Naive thymus-derived CD8-positive, alpha-beta T cell (primary cell): ENCODE measurements around the gene ATG7. TPM values are rescaled to one million over a fixed set of nuclear protein-coding genes. Genes with fewer than 3 reads are reported as not detected.

Source experiments
- ATAC-seq, 2 donors: fragments of 150-1000 bp; cut with Tn5 transposase in 1 of 2; sonication (Bioruptor Pico), chemical (Tn5 transposase) in 1 of 2; 1 replicate in 1 of 2; 2 replicates in 1 of 2; pipeline ENCODE4 v1.10.0; 2021; ENCODE audit warnings: mild to moderate bottlenecking in 2 of 2, moderate library complexity in 2 of 2
- POLR2A ChIA-PET: fragments of 350-600 bp; sonication (Branson Sonifier 250); formaldehyde crosslinking; loops from one replicate; lab custom pipeline; 2021; ENCODE audit warnings: antibody characterized with exemption; lab: Charles Lee
- DNase-seq, 10 donors: peaks; one replicate each; pipeline versions ENCODE4 v3.0.0 to v3.0.0-alpha.2; 2020 to 2022
- H3K27ac Mint-ChIP-seq, 10 donors: one replicate each; pipeline ENCODE4 v1.8.0; 2020 to 2022; ENCODE audit warnings: mild to moderate bottlenecking in 10 of 10, mixed read lengths in 10 of 10, moderate library complexity in 4 of 10, inconsistent platforms in 1 of 10
- H3K27me3 Mint-ChIP-seq, 5 donors: one replicate each; pipeline ENCODE4 v1.8.0; 2021 to 2022; ENCODE audit warnings: mixed read lengths in 5 of 5
- H3K36me3 Mint-ChIP-seq, 3 donors: one replicate each; pipeline ENCODE4 v1.8.0; 2020 to 2022; ENCODE audit warnings: mixed read lengths in 3 of 3, mild to moderate bottlenecking in 2 of 3, inconsistent platforms in 1 of 3
- H3K4me1 Mint-ChIP-seq, 4 donors: one replicate each; pipeline ENCODE4 v1.8.0; 2021 to 2022; ENCODE audit warnings: mixed read lengths in 4 of 4
- H3K4me3 Mint-ChIP-seq, 10 donors: one replicate each; pipeline ENCODE4 v1.8.0; 2020 to 2022; ENCODE audit warnings: mild to moderate bottlenecking in 10 of 10, mixed read lengths in 10 of 10, moderate library complexity in 6 of 10, inconsistent platforms in 1 of 10
- H3K9me3 Mint-ChIP-seq, 9 donors: one replicate each; pipeline ENCODE4 v1.8.0; 2020 to 2022; ENCODE audit warnings: mixed read lengths in 9 of 9, mild to moderate bottlenecking in 3 of 9, inconsistent platforms in 1 of 9, moderate library complexity in 1 of 9
- polyA plus RNA-seq, 3 donors: library from polyadenylated mRNA; unstranded; fragments of 300-500 nt; fragmentation: Illumina TruSeq; gene quantifications; one replicate each; pipeline ENCODE4 v1.2.3, GENCODE V29; 2021
- total RNA-seq, 8 experiments: library from RNA in 2 of 8; stranded (reverse) in 2 of 8; gene quantifications; one replicate each; pipeline ENCODE4 v1.2.3 and lab custom pipeline; 2021 to 2026

The ATG7 gene, protein sequence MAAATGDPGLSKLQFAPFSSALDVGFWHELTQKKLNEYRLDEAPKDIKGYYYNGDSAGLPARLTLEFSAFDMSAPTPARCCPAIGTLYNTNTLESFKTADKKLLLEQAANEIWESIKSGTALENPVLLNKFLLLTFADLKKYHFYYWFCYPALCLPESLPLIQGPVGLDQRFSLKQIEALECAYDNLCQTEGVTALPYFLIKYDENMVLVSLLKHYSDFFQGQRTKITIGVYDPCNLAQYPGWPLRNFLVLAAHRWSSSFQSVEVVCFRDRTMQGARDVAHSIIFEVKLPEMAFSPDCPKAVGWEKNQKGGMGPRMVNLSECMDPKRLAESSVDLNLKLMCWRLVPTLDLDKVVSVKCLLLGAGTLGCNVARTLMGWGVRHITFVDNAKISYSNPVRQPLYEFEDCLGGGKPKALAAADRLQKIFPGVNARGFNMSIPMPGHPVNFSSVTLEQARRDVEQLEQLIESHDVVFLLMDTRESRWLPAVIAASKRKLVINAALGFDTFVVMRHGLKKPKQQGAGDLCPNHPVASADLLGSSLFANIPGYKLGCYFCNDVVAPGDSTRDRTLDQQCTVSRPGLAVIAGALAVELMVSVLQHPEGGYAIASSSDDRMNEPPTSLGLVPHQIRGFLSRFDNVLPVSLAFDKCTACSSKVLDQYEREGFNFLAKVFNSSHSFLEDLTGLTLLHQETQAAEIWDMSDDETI
- total RNA-seq (10 to 100 TPM; 28.6 to 28.7 TPM), polyA plus RNA-seq (10 to 100 TPM in 2 of 3 donors, 1 to 10 TPM in 1; 6.0 to 15.3 (median 10.3) TPM), total RNA-seq (lab: John Stamatoyannopoulos, UW) (24.4 to 38.0 (median 31.3) reads per million in 6 experiments)

DNA sequence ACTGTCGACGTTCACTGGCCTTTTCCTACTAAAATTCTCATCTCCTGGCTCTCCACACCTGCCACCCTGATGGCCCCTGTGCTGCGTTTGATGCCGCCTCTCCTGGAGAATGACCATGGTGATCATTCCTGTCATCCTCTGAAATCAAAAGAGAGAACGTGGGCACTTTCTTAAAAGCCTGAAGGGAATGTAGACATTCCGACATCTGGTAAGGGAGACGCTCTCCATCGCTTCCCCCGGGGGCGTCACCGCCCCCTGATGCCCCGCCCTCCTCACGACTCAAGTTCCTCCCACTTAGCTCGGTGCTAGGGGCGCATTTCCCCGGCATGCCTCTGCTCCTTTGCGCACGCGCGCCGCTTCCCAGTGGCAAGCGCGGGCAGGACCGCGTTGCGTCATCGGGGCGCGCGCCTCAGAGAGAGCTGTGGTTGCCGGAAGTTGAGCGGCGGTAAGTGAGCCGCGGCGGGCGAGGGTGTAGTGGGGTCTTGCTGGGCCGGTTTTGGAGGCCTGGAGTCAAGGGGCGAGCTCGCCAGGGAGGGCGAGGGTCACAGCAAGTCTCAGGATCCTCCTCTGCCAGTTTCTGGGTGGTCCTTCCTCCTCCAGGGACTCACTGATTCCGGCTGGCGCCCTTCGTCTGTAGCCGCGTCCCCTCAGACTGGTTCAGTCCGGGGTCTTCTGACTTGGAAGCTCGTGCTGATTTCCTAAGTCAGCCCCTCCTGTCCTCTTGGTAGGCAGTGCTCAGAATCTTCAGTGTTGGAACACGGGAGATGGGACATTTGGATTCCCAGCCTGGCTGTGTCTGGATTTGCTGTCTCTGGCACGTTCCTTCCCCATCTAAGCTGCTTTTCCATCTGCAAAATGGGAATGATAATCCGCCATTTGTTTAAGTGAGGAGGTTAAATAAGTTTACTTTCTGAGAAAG, at the start of gene ATG7:
TSS of gene ATG7 (plus strand) at position 412 of the 919 bp plus-strand sequence. CDS start 26,299 bp downstream, outside the sequence.
- H3K4me1 Mint-ChIP-seq: peaks cover 32 to 53% (median 45%) of the 10 kb centered on the region in 4 donors
- peak; percentile 94 to 98 (median 96) for DNase-seq
- H3K9me3 Mint-ChIP-seq: peaks cover 0 to 7% (median under 1%) of the 10 kb centered on the region in 9 donors
- POLR2A ChIA-PET: interaction anchor here (0.6 to 2.9 kb wide), 10 partner anchors 10 to 1212 kb away, joined by 3 to 64 read pairs (median 4); partner anchors contain the start of genes SEC13, TSEN2 and VGLL4
- peak within 1 kb of the TSS; percentile 96 to 100 (median 99) for H3K27ac Mint-ChIP-seq
- peak within 1 kb of the TSS; percentile 94 to 98 (median 96) for H3K4me3 Mint-ChIP-seq
- peaks cover 0 to 3% (median 2%) of the 10 kb centered on the region in 5 donors for H3K27me3 Mint-ChIP-seq
- peaks cover 9 to 18% (median 9%) of the 10 kb centered on the region in 3 donors for H3K36me3 Mint-ChIP-seq
- ATAC-seq: peak; percentile 91 to 94

DNA sequence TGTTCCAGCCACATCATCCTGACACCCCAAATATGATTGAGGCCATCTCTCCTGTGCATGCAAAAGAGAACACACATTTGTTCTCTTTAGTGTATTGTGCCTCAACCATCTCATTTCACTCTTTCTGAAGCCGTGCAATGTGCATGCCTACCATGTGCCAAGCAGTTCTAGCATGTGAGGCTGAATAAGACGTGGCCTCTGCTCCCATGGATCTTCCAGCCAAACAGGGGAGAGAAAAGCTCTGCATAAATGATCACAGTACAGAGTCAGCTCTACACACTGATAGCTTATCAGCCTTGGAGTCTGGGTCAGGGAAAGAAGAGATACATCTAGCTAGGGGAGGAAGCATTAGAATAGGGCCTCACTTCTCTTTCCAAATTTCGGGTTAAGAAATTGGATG, 48.2 kb upstream of the ATG7 start:
- H3K4me3 Mint-ChIP-seq: no peak overlapping the region
- no peaks in the 10 kb centered on the region for H3K36me3 Mint-ChIP-seq
- no peak for ATAC-seq
- peak overlapping the region in 1 of 10 donors; percentile 22 for H3K27ac Mint-ChIP-seq
- no peak for DNase-seq
- H3K27me3 Mint-ChIP-seq: peaks cover 0 to 2% (median 0%) of the 10 kb centered on the region in 5 donors
- POLR2A ChIA-PET: no interaction called here
- H3K4me1 Mint-ChIP-seq: peaks cover 8 to 24% (median 20%) of the 10 kb centered on the region in 4 donors
- H3K9me3 Mint-ChIP-seq: no peaks in the 10 kb centered on the region

DNA sequence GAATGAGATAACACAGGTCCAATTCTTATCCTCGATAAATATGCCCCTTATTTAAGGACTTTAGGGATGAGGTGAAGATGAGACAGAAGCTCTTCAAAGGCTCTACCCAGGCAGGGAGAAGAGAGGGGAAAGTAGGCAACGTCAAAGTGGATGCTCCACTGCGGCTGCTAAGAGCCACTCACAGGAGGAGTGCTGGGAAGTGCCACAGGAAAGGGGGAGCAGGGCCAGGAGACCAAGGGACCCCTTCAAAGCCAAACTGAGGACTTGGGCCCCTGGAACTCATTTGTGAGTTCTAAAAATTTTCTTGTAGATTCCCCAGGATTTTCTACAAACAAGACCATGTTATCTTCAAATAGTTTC, 47.3 kb upstream of the ATG7 start:
- no peak for DNase-seq
- POLR2A ChIA-PET: no interaction called here
- Mint-ChIP-seq H3K4me1 (peaks cover 8 to 24% (median 20%) of the 10 kb centered on the region in 4 donors), H3K9me3 (no peaks in the 10 kb centered on the region), H3K4me3 (peak overlapping the region in 1 of 10 donors; percentile 39), H3K27me3 (peaks cover 0 to 2% (median 0%) of the 10 kb centered on the region in 5 donors), H3K27ac (peak overlapping the region in 2 of 10 donors; percentile 8 to 37), H3K36me3 (no peaks in the 10 kb centered on the region)
- ATAC-seq: no peak

DNA sequence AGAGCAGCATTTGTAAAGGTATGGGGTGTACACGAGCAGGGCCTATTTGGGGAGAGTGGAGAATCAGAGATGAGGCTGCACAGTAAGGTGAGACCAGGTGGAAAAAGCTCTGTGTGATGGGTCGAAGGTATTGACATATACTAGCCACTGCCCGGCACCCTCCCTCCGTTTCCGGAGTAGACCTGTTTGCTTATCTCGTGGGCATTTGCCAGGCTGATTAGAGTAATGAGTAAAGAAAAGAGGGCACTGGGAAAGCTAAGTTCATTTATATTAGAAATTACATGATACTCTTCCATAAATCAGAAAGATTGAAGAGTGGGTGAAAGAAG, 46.2 kb upstream of the ATG7 start:
- ATAC-seq: no peak
- Mint-ChIP-seq H3K4me3 (peak overlapping the region in 2 of 10 donors; percentile 6 to 55), H3K27ac (peak overlapping the region in 4 of 10 donors; percentile 3 to 54 (median 34))

DNA sequence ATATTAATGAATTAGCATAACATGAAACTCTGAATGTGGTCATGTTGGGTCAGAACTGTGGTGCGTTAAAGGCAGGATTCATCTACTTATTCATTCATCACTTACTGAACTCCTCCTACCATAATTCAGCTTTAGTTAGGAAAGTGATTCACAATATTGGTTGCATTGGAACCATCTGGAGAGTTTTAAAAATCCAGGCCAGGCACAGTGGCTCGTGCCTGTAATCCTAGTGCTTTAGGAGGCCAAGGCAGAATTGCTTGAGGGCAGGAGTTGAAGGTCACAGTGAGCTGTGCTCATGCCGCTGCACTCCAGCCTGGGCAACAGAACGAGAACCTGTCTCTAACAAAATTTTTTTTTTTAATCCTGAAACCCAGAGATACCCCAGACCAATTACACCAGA, 44.2 kb upstream of the ATG7 start:
- no peak for DNase-seq
- POLR2A ChIA-PET: interaction anchor here (0.6 to 0.7 kb wide), 2 partner anchors 146 to 318 kb away, joined by 3 read pairs; no protein-coding TSS in a partner anchor
- peaks cover 8 to 24% (median 20%) of the 10 kb centered on the region in 4 donors for H3K4me1 Mint-ChIP-seq
- no peaks in the 10 kb centered on the region for H3K27me3 Mint-ChIP-seq
- H3K4me3 Mint-ChIP-seq: no peak overlapping the region
- no peak overlapping the region for H3K27ac Mint-ChIP-seq
- no peaks in the 10 kb centered on the region for H3K36me3 Mint-ChIP-seq
- H3K9me3 Mint-ChIP-seq: no peaks in the 10 kb centered on the region
- no peak for ATAC-seq

More for the DNA sequence above, 46.2 kb upstream of the ATG7 start:
- Mint-ChIP-seq H3K27me3 (peaks cover 0 to 2% (median 0%) of the 10 kb centered on the region in 5 donors), H3K9me3 (no peaks in the 10 kb centered on the region), H3K36me3 (no peaks in the 10 kb centered on the region), H3K4me1 (peaks cover 8 to 24% (median 20%) of the 10 kb centered on the region in 4 donors)
- no peak for DNase-seq
- POLR2A ChIA-PET: no interaction called here

DNA sequence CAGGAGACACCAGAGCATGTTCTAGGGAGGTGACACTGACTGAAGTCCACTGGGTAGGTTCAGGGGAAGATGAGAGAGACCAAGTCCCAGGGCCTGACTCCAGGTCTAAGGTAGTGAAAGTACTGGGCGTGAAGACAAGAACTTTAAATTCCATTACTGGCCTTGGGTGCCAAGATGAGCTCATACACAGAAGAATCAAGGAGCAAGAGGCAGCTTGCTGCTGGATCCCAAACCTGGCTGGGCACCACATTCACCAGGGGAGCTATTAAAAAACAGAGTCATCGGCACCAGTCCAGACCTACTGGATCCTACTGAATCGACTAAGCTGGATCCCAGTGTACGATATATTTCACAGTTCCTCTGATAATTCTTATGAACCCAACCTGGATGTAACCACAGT, 42.1 kb upstream of the ATG7 start:
- no peaks in the 10 kb centered on the region for H3K9me3 Mint-ChIP-seq
- DNase-seq (no peak), ATAC-seq (no peak)
- no peak overlapping the region for H3K27ac Mint-ChIP-seq
- peaks cover 0 to 3% (median 0%) of the 10 kb centered on the region in 5 donors for H3K27me3 Mint-ChIP-seq
- POLR2A ChIA-PET: no interaction called here
- peaks cover 7 to 24% (median 20%) of the 10 kb centered on the region in 4 donors for H3K4me1 Mint-ChIP-seq
- no peaks in the 10 kb centered on the region for H3K36me3 Mint-ChIP-seq
- no peak overlapping the region for H3K4me3 Mint-ChIP-seq

DNA sequence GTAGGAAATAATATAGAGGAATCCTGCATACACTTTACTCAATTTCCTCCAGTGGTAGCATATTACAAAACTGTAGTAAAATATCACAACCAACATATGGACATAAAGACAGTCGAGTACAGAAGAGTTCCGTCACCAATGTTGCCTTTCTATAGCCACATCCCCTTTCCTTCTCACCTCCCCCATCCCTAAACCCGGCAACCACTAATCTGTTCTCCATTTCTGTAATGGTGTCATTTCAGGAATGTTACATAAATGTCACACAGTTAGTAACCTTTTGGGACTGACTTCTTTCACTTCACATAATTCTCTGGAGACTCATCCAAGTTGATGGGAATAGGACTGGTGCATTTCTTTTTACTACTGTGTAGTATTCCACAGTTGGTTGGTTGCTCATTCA, 41.4 kb upstream of the ATG7 start:
- Mint-ChIP-seq H3K27ac (peak overlapping the region in 1 of 10 donors; percentile 9), H3K9me3 (no peaks in the 10 kb centered on the region), H3K36me3 (no peaks in the 10 kb centered on the region), H3K27me3 (peaks cover 0 to 3% (median 0%) of the 10 kb centered on the region in 5 donors), H3K4me3 (no peak overlapping the region), H3K4me1 (peaks cover 6 to 19% (median 17%) of the 10 kb centered on the region in 4 donors)
- POLR2A ChIA-PET: no interaction called here
- DNase-seq (no peak), ATAC-seq (no peak)

DNA sequence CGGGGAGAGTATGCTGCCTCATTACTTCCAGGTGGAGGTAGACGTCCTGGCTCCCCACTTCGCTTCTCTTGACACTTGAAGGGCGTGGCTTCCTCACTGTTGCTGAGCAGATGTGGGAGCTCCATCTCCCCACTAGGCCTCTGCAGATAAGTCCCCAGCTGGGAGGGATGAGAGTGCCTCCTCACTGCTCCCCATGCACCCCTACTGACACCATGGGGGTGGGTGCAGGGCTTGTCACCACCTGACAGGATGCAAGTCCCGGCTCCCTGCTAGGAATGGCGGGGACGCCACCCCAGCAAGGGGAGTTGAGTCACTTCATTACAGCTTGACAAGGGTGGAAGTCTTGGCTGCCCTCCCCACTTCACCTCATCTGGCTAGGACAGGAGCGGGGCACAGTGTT, 36.8 kb upstream of the ATG7 start:
- H3K4me3 Mint-ChIP-seq: no peak overlapping the region
- H3K27ac Mint-ChIP-seq: no peak overlapping the region
- H3K27me3 Mint-ChIP-seq: peaks cover 0 to 4% (median 2%) of the 10 kb centered on the region in 5 donors
- no peaks in the 10 kb centered on the region for H3K36me3 Mint-ChIP-seq
- POLR2A ChIA-PET: no interaction called here
- DNase-seq: no peak
- H3K9me3 Mint-ChIP-seq: peaks cover 0 to 2% (median 0%) of the 10 kb centered on the region in 9 donors
- H3K4me1 Mint-ChIP-seq: peaks cover 0 to 2% (median 0%) of the 10 kb centered on the region in 4 donors
- no peak for ATAC-seq

DNA sequence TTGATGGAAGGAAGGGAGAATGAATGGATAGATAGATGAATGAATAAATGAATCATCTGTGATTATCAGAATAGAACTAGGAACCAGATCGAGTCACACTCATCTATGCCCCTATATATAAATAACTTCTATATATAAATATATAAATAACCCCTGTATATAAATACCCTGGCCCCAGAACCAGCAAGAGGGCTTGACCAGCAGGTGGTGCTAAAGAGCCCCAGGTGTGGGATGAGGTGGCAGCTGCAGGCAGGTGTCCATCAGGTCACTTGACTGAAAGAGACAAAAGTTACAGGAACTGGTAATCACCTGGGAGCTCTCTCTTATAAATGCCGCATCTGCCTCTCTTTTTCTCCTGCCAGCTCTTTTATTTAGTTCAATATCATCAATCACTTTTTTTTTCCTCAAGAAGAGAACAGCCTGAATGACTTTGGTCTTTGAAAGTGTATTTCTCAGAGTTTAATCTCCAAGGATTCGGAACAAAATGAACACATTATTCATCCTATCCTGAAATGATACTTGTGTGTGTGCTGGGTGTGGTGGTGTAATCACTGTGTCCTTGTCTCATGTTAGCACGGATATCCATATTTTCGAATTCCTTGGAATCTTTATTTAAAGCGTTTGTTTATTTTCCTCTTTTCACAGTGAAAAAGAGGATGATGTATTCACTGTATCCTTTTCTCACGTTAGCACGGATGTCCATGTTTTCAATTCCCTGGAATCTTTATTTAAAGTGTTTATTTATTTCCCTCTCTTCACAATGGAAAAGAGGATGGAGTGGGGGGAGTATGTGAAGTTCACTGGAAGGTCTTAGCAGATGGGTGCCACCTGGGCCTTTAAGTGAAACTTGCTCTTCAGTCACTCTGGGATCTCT, 35.4 kb upstream of the ATG7 start:
- no peaks in the 10 kb centered on the region for H3K36me3 Mint-ChIP-seq
- peaks cover 0 to 2% (median 0%) of the 10 kb centered on the region in 4 donors for H3K4me1 Mint-ChIP-seq
- no peak overlapping the region for H3K27ac Mint-ChIP-seq
- POLR2A ChIA-PET: no interaction called here
- peaks cover 0 to 5% (median 2%) of the 10 kb centered on the region in 5 donors for H3K27me3 Mint-ChIP-seq
- H3K4me3 Mint-ChIP-seq: no peak overlapping the region
- DNase-seq (peak; percentile 56 to 86 (median 72)), ATAC-seq (peak; percentile 57 to 75)
- peaks cover 0 to 2% (median 0%) of the 10 kb centered on the region in 9 donors for H3K9me3 Mint-ChIP-seq

DNA sequence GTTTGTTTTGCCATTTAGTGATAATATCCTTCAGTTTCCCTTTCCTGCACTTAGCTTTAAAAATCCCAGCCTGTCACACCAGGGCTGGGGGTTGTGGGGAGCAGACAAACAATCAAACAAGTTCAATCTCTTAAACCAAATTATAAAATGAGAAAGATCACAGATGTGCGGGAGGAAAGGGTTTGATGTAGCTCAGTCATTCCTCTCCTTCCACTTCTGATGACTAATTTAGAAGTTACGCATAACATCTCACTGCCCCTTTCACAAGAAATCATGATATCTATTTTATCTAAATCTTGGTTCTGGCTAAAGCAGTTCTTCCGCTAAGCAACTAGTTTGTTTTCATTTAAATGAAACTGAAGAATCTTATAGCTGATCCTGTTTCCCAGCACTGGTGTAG, 34.1 kb upstream of the ATG7 start:
- no peaks in the 10 kb centered on the region for H3K36me3 Mint-ChIP-seq
- H3K27ac Mint-ChIP-seq: peak overlapping the region in 1 of 10 donors; percentile 54
- POLR2A ChIA-PET: no interaction called here
- ATAC-seq (no peak), DNase-seq (no peak)
- H3K4me3 Mint-ChIP-seq: no peak overlapping the region
- peaks cover 0 to 2% (median 0%) of the 10 kb centered on the region in 9 donors for H3K9me3 Mint-ChIP-seq
- H3K27me3 Mint-ChIP-seq: peaks cover 0 to 5% (median 2%) of the 10 kb centered on the region in 5 donors
- peaks cover 0 to 2% (median 0%) of the 10 kb centered on the region in 4 donors for H3K4me1 Mint-ChIP-seq

DNA sequence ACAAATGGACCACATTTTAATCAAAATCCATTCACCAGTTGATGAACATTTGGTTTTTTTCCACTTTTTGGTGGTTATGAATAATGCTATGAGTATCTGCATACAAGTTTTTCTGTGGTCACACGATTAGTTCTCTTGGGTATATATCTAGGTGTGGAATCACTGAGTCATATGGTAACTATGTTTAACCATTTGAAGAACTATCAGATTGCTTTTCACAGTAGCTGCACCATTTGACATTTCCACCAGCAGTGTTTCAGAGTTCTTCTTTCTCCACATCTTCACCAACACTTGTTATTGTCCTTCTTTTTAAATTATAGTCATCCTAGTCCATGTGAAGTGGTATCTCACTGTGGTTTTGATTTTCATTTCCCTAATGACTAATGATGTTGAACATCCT, 33.3 kb upstream of the ATG7 start:
- no peak overlapping the region for H3K27ac Mint-ChIP-seq
- H3K27me3 Mint-ChIP-seq: peaks cover 0 to 8% (median 2%) of the 10 kb centered on the region in 5 donors
- H3K36me3 Mint-ChIP-seq: no peaks in the 10 kb centered on the region
- no peak for ATAC-seq
- peaks cover 0 to 2% (median 0%) of the 10 kb centered on the region in 9 donors for H3K9me3 Mint-ChIP-seq
- no peak for DNase-seq
- H3K4me3 Mint-ChIP-seq: no peak overlapping the region
- H3K4me1 Mint-ChIP-seq: peaks cover 0 to 2% (median 0%) of the 10 kb centered on the region in 4 donors
- POLR2A ChIA-PET: no interaction called here
